CD4-positive, CD25-positive, alpha-beta regulatory T cell (primary cell): Measurements from ENCODE around the gene IQSEC3. TPM values are rescaled to one million over a fixed set of nuclear protein-coding genes. Genes with fewer than 3 reads are reported as not detected.
"Not testable (repeated sequence)": the region's sequence is repeated elsewhere in the genome, so short reads cannot be mapped to it uniquely, and the experiment has no call there.

Experiments
- ATAC-seq, 2 donors: fragments of 150-1000 bp; cut with Tn5 transposase; one replicate each; pipeline ENCODE4 v1.10.0; 2021; ENCODE audit warnings: low read depth in 2 of 2, moderate number of reproducible peaks in 2 of 2, moderate library complexity in 1 of 2
- DNase-seq, 3 donors: peaks; one replicate each; pipeline versions ENCODE4 v3.0.0 to v3.0.0-alpha.2; 2012 to 2022; ENCODE audit warnings: mixed read lengths in 1 of 3
- H3K27ac ChIP-seq: one replicate; pipeline ENCODE4 v1.7.0; 2013; ENCODE audit warnings: mild to moderate bottlenecking, low read length; ENCODE audit not compliant: insufficient read depth, poor library complexity, severe bottlenecking
- H3K27me3 ChIP-seq: one replicate; pipeline ENCODE4 v1.7.0; 2013; ENCODE audit warnings: low read length; ENCODE audit not compliant: control insufficient read depth, insufficient read depth
- H3K36me3 ChIP-seq: one replicate; pipeline ENCODE4 v1.7.0; 2013; ENCODE audit warnings: mild to moderate bottlenecking, low read length, moderate library complexity; ENCODE audit not compliant: control insufficient read depth, insufficient read depth
- H3K4me1 ChIP-seq: 2 replicates; pipeline ENCODE4 v1.7.0; 2013; ENCODE audit warnings: mild to moderate bottlenecking, low read length; ENCODE audit not compliant: insufficient read depth, control insufficient read depth, poor library complexity, severe bottlenecking
- H3K4me3 ChIP-seq: one replicate; pipeline ENCODE4 v1.7.0; 2013; ENCODE audit warnings: low read depth, mild to moderate bottlenecking, low read length, moderate library complexity
- H3K9me3 ChIP-seq, 2 experiments: 1 replicate in 1 of 2; 2 replicates in 1 of 2; pipeline ENCODE4 v1.7.0; 2013; ENCODE audit warnings: low read length in 2 of 2, mild to moderate bottlenecking in 1 of 2, moderate library complexity in 1 of 2; ENCODE audit not compliant: control insufficient read depth in 2 of 2
- H3K27ac Mint-ChIP-seq, 3 donors: one replicate each; pipeline ENCODE4 v1.8.0; 2020 to 2022; ENCODE audit warnings: mild to moderate bottlenecking in 3 of 3, mixed read lengths in 3 of 3, moderate library complexity in 2 of 3
- H3K27me3 Mint-ChIP-seq: one replicate; pipeline ENCODE4 v1.8.0; 2022; ENCODE audit warnings: mild to moderate bottlenecking, mixed read lengths
- H3K36me3 Mint-ChIP-seq: one replicate; pipeline ENCODE4 v1.8.0; 2020; ENCODE audit warnings: mixed read lengths
- H3K4me1 Mint-ChIP-seq, 4 donors: one replicate each; pipeline ENCODE4 v1.8.0; 2020 to 2022; ENCODE audit warnings: mixed read lengths in 4 of 4, mild to moderate bottlenecking in 1 of 4
- H3K4me3 Mint-ChIP-seq, 4 donors: one replicate each; pipeline ENCODE4 v1.8.0; 2020 to 2022; ENCODE audit warnings: mild to moderate bottlenecking in 4 of 4, mixed read lengths in 4 of 4, moderate library complexity in 3 of 4
- H3K9me3 Mint-ChIP-seq, 7 donors: one replicate each; pipeline ENCODE4 v1.8.0; 2020 to 2022; ENCODE audit warnings: mixed read lengths in 7 of 7, mild to moderate bottlenecking in 3 of 7, moderate library complexity in 2 of 7
- polyA plus RNA-seq, 4 donors: library from polyadenylated mRNA; unstranded; fragments of 300-500 nt; fragmentation: Illumina TruSeq; gene quantifications; one replicate each; pipeline ENCODE4 v1.2.3, GENCODE V29; 2021
- total RNA-seq: library from RNA; stranded (reverse); gene quantifications from one replicate; pipeline ENCODE4 v1.2.3, GENCODE V29; 2022

Gene IQSEC3
- total and polyA plus RNA-seq, 5 donors from 2014 or later = 0.05 to 0.15 TPM; not detected in 3

GRCh38 chr12:130519-130918 lies 64.0 kb downstream of the IQSEC3 start:
- DNase-seq (no peak), ATAC-seq (no peak)
- H3K36me3 ChIP-seq = no peaks in the 10 kb centered on the region
- H3K27me3 Mint-ChIP-seq = peaks cover 14% of the 10 kb centered on the region
- H3K9me3 ChIP-seq = no peaks in the 10 kb centered on the region
- H3K36me3 Mint-ChIP-seq = no peaks in the 10 kb centered on the region
- no peaks in the 10 kb centered on the region for H3K27me3 ChIP-seq
- no peaks in the 10 kb centered on the region for H3K9me3 Mint-ChIP-seq
- H3K4me1 Mint-ChIP-seq = peaks cover 0 to 4% (median 0%) of the 10 kb centered on the region in 4 donors
- H3K4me1 ChIP-seq = no peaks in the 10 kb centered on the region
- H3K27ac ChIP-seq = no peak overlapping the region
- no peak overlapping the region for H3K27ac Mint-ChIP-seq
- H3K4me3 Mint-ChIP-seq = no peak overlapping the region
- H3K4me3 ChIP-seq = no peak overlapping the region

DNA sequence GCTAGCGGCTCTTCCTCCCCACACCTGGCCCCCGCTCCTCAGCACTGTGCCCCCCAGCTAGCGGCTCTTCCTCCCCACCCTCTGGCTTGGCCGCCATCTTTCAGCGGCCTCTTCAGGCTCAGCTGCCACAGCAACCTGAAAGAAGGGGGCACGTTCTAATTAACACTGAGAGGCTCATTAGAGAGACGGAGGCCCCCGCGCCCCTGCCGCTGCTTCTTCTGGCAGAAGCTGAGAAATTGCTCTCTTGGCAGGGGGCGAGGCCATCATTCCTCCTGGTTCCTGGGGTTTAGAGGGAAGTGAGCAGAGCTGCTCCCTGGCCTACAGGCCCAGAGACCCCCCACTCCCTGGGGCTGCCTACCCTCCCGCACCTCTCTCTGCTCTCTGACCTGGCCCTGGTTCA lies 64.4 kb downstream of the IQSEC3 start:
- Mint-ChIP-seq H3K9me3 (no peaks in the 10 kb centered on the region), H3K4me3 (no peak overlapping the region), H3K27me3 (peaks cover 15% of the 10 kb centered on the region)

DNA sequence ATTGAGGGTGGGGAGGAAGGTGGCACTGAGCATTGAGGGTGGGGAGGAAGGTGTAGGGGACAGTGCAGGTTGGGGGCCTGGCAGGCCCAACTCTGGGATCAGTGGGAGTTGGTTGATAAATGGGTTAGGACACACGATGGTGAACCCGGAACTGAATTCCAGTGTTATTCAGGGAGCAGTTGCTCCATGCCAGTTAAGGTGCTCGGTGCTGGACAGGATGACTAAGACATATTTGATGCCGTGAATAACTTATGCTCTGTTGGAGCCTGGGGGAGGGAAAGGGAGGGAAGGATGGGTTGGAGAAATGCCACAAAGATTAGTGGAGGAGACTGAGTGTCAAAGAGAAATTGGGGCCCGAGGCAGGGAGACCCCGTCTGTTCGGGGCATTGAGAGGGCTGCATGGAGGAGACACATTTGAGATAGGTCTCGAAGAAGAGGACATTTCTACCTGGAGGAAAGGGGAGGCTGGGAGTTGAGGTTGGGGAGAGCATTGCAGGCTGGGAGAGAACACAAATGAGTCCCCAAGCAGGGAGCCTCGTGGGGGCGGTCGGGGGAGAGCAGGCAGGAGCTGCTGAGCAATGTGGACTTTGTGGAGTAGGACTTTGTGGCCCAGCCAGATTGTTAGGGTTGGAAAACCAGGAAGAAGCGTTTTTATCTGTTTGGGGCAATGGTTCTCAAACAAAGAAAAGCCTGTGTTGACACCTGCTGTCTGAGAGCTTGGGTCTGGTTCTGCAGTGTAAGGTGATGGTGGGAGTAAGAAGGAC lies 65.3 kb downstream of the IQSEC3 start:
- H3K27ac ChIP-seq = no peak overlapping the region
- Mint-ChIP-seq H3K4me3 (no peak overlapping the region), H3K27me3 (peaks cover 21% of the 10 kb centered on the region), H3K27ac (no peak overlapping the region), H3K36me3 (no peaks in the 10 kb centered on the region), H3K4me1 (peaks cover 0 to 4% (median 0%) of the 10 kb centered on the region in 4 donors), H3K9me3 (no peaks in the 10 kb centered on the region)
- H3K4me1 ChIP-seq = no peaks in the 10 kb centered on the region
- ATAC-seq (no peak), DNase-seq (no peak)
- no peaks in the 10 kb centered on the region for H3K9me3 ChIP-seq
- H3K4me3 ChIP-seq = no peak overlapping the region
- no peaks in the 10 kb centered on the region for H3K27me3 ChIP-seq
- H3K36me3 ChIP-seq = no peaks in the 10 kb centered on the region

More for the DNA sequence above, 64.4 kb downstream of the IQSEC3 start:
- H3K4me3 ChIP-seq = no peak overlapping the region
- Mint-ChIP-seq H3K4me1 (peaks cover 0 to 4% (median 0%) of the 10 kb centered on the region in 4 donors), H3K27ac (no peak overlapping the region), H3K36me3 (no peaks in the 10 kb centered on the region)
- no peaks in the 10 kb centered on the region for H3K36me3 ChIP-seq
- no peak overlapping the region for H3K27ac ChIP-seq
- no peak for ATAC-seq
- no peak for DNase-seq
- H3K9me3 ChIP-seq = no peaks in the 10 kb centered on the region
- no peaks in the 10 kb centered on the region for H3K4me1 ChIP-seq
- H3K27me3 ChIP-seq = no peaks in the 10 kb centered on the region

DNA sequence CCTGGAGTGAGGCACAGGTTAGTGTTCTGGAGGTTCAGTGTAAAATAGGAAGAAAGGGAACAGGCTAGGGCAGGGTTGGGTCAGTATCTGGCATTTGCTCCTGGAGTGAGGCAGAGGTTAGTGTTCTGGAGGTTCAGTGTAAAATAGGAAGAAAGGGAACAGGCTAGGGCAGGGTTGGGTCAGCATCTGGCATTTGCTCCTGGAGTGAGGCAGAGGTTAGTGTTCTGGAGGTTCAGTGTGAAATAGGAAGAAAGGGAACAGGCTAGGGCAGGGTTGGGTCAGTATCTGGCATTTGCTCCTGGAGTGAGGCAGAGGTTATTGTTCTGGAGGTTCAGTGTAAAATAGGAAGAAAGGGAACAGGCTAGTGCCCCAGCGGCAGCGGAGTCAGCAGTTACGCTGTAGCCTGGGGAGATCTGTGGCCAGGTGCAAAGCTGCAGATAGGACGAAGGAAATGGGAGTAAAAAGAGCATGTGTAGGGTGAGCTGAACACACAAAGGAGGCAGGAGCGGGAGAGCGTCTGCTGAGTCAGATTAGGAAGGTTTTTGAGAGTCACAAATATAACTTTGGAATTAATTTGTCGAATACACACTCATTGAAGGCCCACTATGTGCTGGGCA lies 67.2 kb downstream of the IQSEC3 start:
- not testable (repeated sequence) for H3K27me3 ChIP-seq, DNase-seq, H3K4me1 Mint-ChIP-seq, H3K36me3 Mint-ChIP-seq, H3K36me3 ChIP-seq, H3K27ac Mint-ChIP-seq, H3K4me3 ChIP-seq, ATAC-seq, H3K9me3 Mint-ChIP-seq, H3K4me3 Mint-ChIP-seq, H3K4me1 ChIP-seq, H3K9me3 ChIP-seq, H3K27ac ChIP-seq
- peaks cover 21% of the 10 kb centered on the region for H3K27me3 Mint-ChIP-seq

DNA sequence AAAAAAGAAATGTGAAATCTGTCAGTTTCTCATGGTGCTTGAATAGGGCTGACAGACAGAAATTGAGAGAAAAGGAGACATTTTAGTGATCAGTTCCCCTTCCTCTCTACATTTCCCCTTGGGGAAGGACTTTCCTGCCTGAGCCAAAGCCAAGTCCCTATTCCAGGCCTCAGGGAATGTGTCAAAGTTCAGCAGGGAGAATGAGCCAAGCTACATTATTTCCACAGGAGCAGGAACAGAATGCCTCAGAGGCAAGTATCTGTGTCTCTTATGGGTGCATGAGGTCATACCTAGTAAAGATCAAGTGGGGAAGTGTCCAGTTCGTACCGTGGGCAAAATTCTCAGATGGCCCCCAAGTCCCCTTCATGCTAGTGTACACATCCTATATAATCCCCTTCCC lies 68.6 kb downstream of the IQSEC3 start:
- Mint-ChIP-seq H3K36me3 (no peaks in the 10 kb centered on the region), H3K27ac (no peak overlapping the region)

DNA sequence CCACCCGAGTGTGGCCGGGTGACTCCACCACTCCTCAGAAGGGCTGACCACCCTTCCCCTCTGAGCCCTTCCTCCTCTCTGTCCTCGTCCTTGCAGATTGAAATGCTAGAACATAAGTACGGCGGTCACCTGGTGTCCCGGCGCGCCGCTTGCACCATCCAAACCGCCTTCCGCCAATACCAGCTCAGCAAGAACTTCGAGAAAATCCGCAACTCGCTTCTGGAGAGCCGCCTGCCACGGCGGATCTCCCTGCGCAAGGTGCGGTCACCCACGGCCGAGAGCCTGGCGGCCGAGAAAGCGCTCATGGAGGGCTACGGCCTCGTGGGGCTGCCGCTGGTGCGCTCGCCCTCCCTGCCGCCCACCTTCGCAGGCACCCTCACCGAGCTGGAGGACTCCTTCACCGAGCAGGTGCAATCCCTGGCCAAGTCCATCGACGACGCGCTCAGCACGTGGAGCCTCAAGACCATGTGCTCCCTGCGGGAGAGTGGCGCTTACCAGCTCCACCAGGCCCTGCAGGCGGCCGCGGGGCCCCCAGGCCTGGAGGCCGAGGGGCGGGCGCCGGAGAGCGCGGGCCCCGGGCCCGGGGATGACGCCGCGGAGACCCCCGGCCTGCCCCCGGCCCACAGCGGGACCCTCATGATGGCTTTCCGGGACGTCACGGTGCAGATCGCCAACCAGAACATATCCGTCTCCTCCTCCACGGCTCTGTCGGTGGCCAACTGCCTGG lies 71.8 kb downstream of the IQSEC3 start:
- ATAC-seq = no peak
- peaks cover 33% of the 10 kb centered on the region for H3K27me3 Mint-ChIP-seq

More for the DNA sequence above, 68.6 kb downstream of the IQSEC3 start:
- Mint-ChIP-seq H3K9me3 (peaks cover 0 to 2% (median 0%) of the 10 kb centered on the region in 7 donors), H3K27me3 (peaks cover 24% of the 10 kb centered on the region), H3K4me3 (no peak overlapping the region), H3K4me1 (peaks cover 0 to 4% (median 0%) of the 10 kb centered on the region in 4 donors)
- H3K4me1 ChIP-seq = no peaks in the 10 kb centered on the region
- H3K4me3 ChIP-seq = no peak overlapping the region
- H3K27ac ChIP-seq = no peak overlapping the region
- no peaks in the 10 kb centered on the region for H3K9me3 ChIP-seq
- H3K27me3 ChIP-seq = peaks cover 3% of the 10 kb centered on the region
- DNase-seq (no peak), ATAC-seq (no peak)
- H3K36me3 ChIP-seq = no peaks in the 10 kb centered on the region

GRCh38 chr12:138898-139534 lies 72.4 kb downstream of the IQSEC3 start:
- no peaks in the 10 kb centered on the region for H3K36me3 ChIP-seq
- no peaks in the 10 kb centered on the region for H3K36me3 Mint-ChIP-seq
- H3K4me1 Mint-ChIP-seq = peaks cover 0 to under 1% (median 0%) of the 10 kb centered on the region in 4 donors
- DNase-seq = peak in 1 of 3 donors; percentile 5
- H3K27ac Mint-ChIP-seq = no peak overlapping the region
- H3K9me3 Mint-ChIP-seq = peaks cover 0 to 4% (median 0%) of the 10 kb centered on the region in 7 donors
- H3K4me3 Mint-ChIP-seq = peak overlapping the region in 1 of 4 donors; percentile 73
- H3K4me3 ChIP-seq = no peak overlapping the region
- H3K27me3 Mint-ChIP-seq = peaks cover 33% of the 10 kb centered on the region
- H3K27me3 ChIP-seq = peaks cover 3% of the 10 kb centered on the region
- ATAC-seq = peak in 1 of 2 donors; percentile 28
- no peaks in the 10 kb centered on the region for H3K4me1 ChIP-seq
- no peaks in the 10 kb centered on the region for H3K9me3 ChIP-seq
- H3K27ac ChIP-seq = no peak overlapping the region

More for the DNA sequence above, 71.8 kb downstream of the IQSEC3 start:
- H3K4me1 ChIP-seq = no peaks in the 10 kb centered on the region
- no peaks in the 10 kb centered on the region for H3K9me3 ChIP-seq
- H3K27me3 ChIP-seq = peaks cover 3% of the 10 kb centered on the region
- no peak overlapping the region for H3K27ac Mint-ChIP-seq
- H3K4me1 Mint-ChIP-seq = no peaks in the 10 kb centered on the region
- DNase-seq = no peak
- peak overlapping the region in 1 of 4 donors; percentile 48 for H3K4me3 Mint-ChIP-seq
- peaks cover 0 to 4% (median 0%) of the 10 kb centered on the region in 7 donors for H3K9me3 Mint-ChIP-seq
- no peaks in the 10 kb centered on the region for H3K36me3 Mint-ChIP-seq
- H3K4me3 ChIP-seq = no peak overlapping the region
- no peaks in the 10 kb centered on the region for H3K36me3 ChIP-seq
- H3K27ac ChIP-seq = no peak overlapping the region
